Naive thymus-derived CD4-positive, alpha-beta T cell (primary cell): Measurements from ENCODE around the gene CNNM3. TPM values are rescaled to one million over a fixed set of nuclear protein-coding genes. Genes with fewer than 3 reads are reported as not detected.

Experiments
- ATAC-seq: fragments of 150-1000 bp; cut with Tn5 transposase; 2 replicates; pipeline ENCODE4 v1.10.0; 2021; ENCODE audit warnings: mild to moderate bottlenecking, moderate library complexity
- CTCF ChIA-PET: fragments of 350-600 bp; sonication (Branson Sonifier 250); formaldehyde crosslinking; loops from one replicate; lab custom pipeline; 2021; ENCODE audit warnings: antibody characterized with exemption; lab: Charles Lee
- POLR2A ChIA-PET: fragments of 350-600 bp; sonication (Branson Sonifier 250); formaldehyde crosslinking; loops from one replicate; lab custom pipeline; 2021; ENCODE audit warnings: antibody characterized with exemption, inconsistent platforms; lab: Charles Lee
- DNase-seq, 9 donors: peaks; one replicate each; pipeline versions ENCODE4 v3.0.0 to v3.0.0-alpha.2; 2020 to 2022; ENCODE audit warnings: mixed read lengths in 1 of 9
- H3K27ac ChIP-seq: one replicate; pipeline ENCODE4 v1.7.0; 2013; ENCODE audit warnings: mild to moderate bottlenecking, low read depth, low read length, moderate library complexity
- H3K27me3 ChIP-seq, 2 donors: one replicate each; pipeline ENCODE4 v1.7.0; 2013; ENCODE audit warnings: low read length in 2 of 2, mild to moderate bottlenecking in 2 of 2, moderate library complexity in 2 of 2; ENCODE audit not compliant: control insufficient read depth in 2 of 2, insufficient read depth in 2 of 2
- H3K36me3 ChIP-seq, 3 experiments: 1 replicate in 2 of 3; 2 replicates in 1 of 3; pipeline ENCODE4 v1.7.0; 2013; ENCODE audit warnings: low read length in 3 of 3, mild to moderate bottlenecking in 3 of 3, moderate library complexity in 1 of 3; ENCODE audit not compliant: insufficient read depth in 3 of 3, control insufficient read depth in 2 of 3
- H3K4me1 ChIP-seq, 2 donors: one replicate each; pipeline ENCODE4 v1.7.0; 2013; ENCODE audit warnings: low read length in 2 of 2, mild to moderate bottlenecking in 2 of 2, moderate library complexity in 1 of 2; ENCODE audit not compliant: control insufficient read depth in 2 of 2, insufficient read depth in 2 of 2
- H3K4me3 ChIP-seq: 2 replicates; pipeline ENCODE4 v1.7.0; 2013; ENCODE audit warnings: mild to moderate bottlenecking, low read length
- H3K9me3 ChIP-seq, 3 experiments: 1 replicate in 2 of 3; 2 replicates in 1 of 3; pipeline ENCODE4 v1.7.0; 2013; ENCODE audit warnings: low read length in 3 of 3; ENCODE audit not compliant: control insufficient read depth in 2 of 3
- H3K27ac Mint-ChIP-seq, 9 donors: one replicate each; pipeline ENCODE4 v1.8.0; 2020 to 2022; ENCODE audit warnings: mixed read lengths in 9 of 9, mild to moderate bottlenecking in 8 of 9, moderate library complexity in 5 of 9, inconsistent platforms in 2 of 9
- H3K27me3 Mint-ChIP-seq, 5 donors: one replicate each; pipeline ENCODE4 v1.8.0; 2021 to 2022; ENCODE audit warnings: mixed read lengths in 5 of 5, mild to moderate bottlenecking in 1 of 5
- H3K36me3 Mint-ChIP-seq, 5 donors: one replicate each; pipeline ENCODE4 v1.8.0; 2020 to 2022; ENCODE audit warnings: mixed read lengths in 5 of 5, mild to moderate bottlenecking in 3 of 5, inconsistent platforms in 1 of 5
- H3K4me1 Mint-ChIP-seq, 7 donors: one replicate each; pipeline ENCODE4 v1.8.0; 2020 to 2022; ENCODE audit warnings: mixed read lengths in 7 of 7, mild to moderate bottlenecking in 3 of 7, inconsistent platforms in 1 of 7
- H3K4me3 Mint-ChIP-seq, 10 donors: one replicate each; pipeline ENCODE4 v1.8.0; 2020 to 2022; ENCODE audit warnings: mild to moderate bottlenecking in 10 of 10, mixed read lengths in 10 of 10, moderate library complexity in 6 of 10, inconsistent platforms in 2 of 10
- H3K9me3 Mint-ChIP-seq, 11 donors: one replicate each; pipeline ENCODE4 v1.8.0; 2020 to 2022; ENCODE audit warnings: mixed read lengths in 11 of 11, mild to moderate bottlenecking in 4 of 11, inconsistent platforms in 1 of 11, moderate library complexity in 1 of 11
- intact Hi-C, 2 donors: fragments of 100-400 bp; cut with micrococcal nuclease; formaldehyde crosslinking; loops; one replicate each; pipeline ENCODE4 v1.15.1; 2023
- polyA plus RNA-seq, 2 donors: library from polyadenylated mRNA; unstranded; fragments of 300-500 nt; fragmentation: Illumina TruSeq; gene quantifications; one replicate each; pipeline ENCODE4 v1.2.3, GENCODE V29; 2021
- total RNA-seq, 6 experiments: library from RNA in 5 of 6; stranded (reverse) in 5 of 6; gene quantifications; 1 replicate in 5 of 6; 2 replicates in 1 of 6; pipeline ENCODE4 v1.2.3 and lab custom pipeline; 2021 to 2026

Gene CNNM3
- total and polyA plus RNA-seq, 7 experiments from 2014 or later, result 4.0 to 51.5 (median 37.7) TPM

GRCh38 chr2:96832754-96833507 is 16.9 kb downstream of the CNNM3 start:
- no peaks in the 10 kb centered on the region for H3K27me3 ChIP-seq
- ChIA-PET CTCF (interaction anchor here (0.6 kb wide), 1 partner anchor 137 kb away, joined by 3 read pairs; no protein-coding TSS in a partner anchor), POLR2A (interaction anchor here (0.5 to 0.6 kb wide), 2 partner anchors 10 to 426 kb away, joined by 3 to 4 read pairs; no protein-coding TSS in a partner anchor)
- H3K27ac ChIP-seq, result no peak overlapping the region
- no peak overlapping the region for H3K4me3 Mint-ChIP-seq
- no peaks in the 10 kb centered on the region for H3K27me3 Mint-ChIP-seq
- no peaks in the 10 kb centered on the region for H3K4me1 ChIP-seq
- no peak overlapping the region for H3K4me3 ChIP-seq
- H3K9me3 ChIP-seq, result no peaks in the 10 kb centered on the region
- H3K9me3 Mint-ChIP-seq, result no peaks in the 10 kb centered on the region
- H3K4me1 Mint-ChIP-seq, result peaks cover 0 to 3% (median under 1%) of the 10 kb centered on the region in 7 donors
- H3K27ac Mint-ChIP-seq, result peak overlapping the region in 4 of 9 donors; percentile 25 to 62 (median 42)
- DNase-seq (no peak), ATAC-seq (no peak)
- intact Hi-C loops, result no loop called here
- peaks cover 12 to 37% (median 12%) of the 10 kb centered on the region in 5 donors for H3K36me3 Mint-ChIP-seq
- H3K36me3 ChIP-seq, result peaks cover 8 to 62% (median 17%) of the 10 kb centered on the region in 3 experiments

- peaks cover 0 to 19% (median 4%) of the 10 kb centered on the region in 5 donors for H3K36me3 Mint-ChIP-seq
- no peak overlapping the region for H3K4me3 Mint-ChIP-seq
- H3K36me3 ChIP-seq, result peaks cover 0 to 35% (median 5%) of the 10 kb centered on the region in 3 experiments
- ChIA-PET POLR2A (no interaction called here), CTCF (interaction anchor here (0.9 kb wide), 1 partner anchor 31 kb away, joined by 3 read pairs; no protein-coding TSS in a partner anchor)
- H3K4me1 Mint-ChIP-seq, result peaks cover 0 to 20% (median 13%) of the 10 kb centered on the region in 7 donors
- H3K27ac Mint-ChIP-seq, result no peak overlapping the region
- no peaks in the 10 kb centered on the region for H3K9me3 Mint-ChIP-seq
- peaks cover 12 to 16% of the 10 kb centered on the region in 2 donors for H3K4me1 ChIP-seq
- H3K27ac ChIP-seq, result no peak overlapping the region
- DNase-seq (no peak), ATAC-seq (no peak)
- H3K4me3 ChIP-seq, result no peak overlapping the region
- intact Hi-C loops, result no loop called here
- H3K9me3 ChIP-seq, result no peaks in the 10 kb centered on the region
- H3K27me3 Mint-ChIP-seq, result no peaks in the 10 kb centered on the region
- no peaks in the 10 kb centered on the region for H3K27me3 ChIP-seq
Measured at GRCh38 chr2:96835830-96836229, 19.8 kb downstream of the CNNM3 start.

- Mint-ChIP-seq H3K36me3 (peaks cover 0 to 9% (median 0%) of the 10 kb centered on the region in 5 donors), H3K4me3 (no peak overlapping the region), H3K27me3 (no peaks in the 10 kb centered on the region), H3K27ac (peak overlapping the region in 3 of 9 donors; percentile 10 to 56 (median 28)), H3K9me3 (peaks cover 0 to 2% (median 0%) of the 10 kb centered on the region in 11 donors), H3K4me1 (peaks cover 0 to 23% (median 13%) of the 10 kb centered on the region in 7 donors)
- no peak for DNase-seq
- Histone ChIP-seq H3K36me3 (peaks cover 0 to 18% (median 0%) of the 10 kb centered on the region in 3 experiments), H3K4me3 (no peak overlapping the region), H3K27me3 (no peaks in the 10 kb centered on the region), H3K27ac (no peak overlapping the region), H3K4me1 (peaks cover 12 to 16% of the 10 kb centered on the region in 2 donors), H3K9me3 (no peaks in the 10 kb centered on the region)
- POLR2A ChIA-PET, result interaction anchor here (0.6 to 4.4 kb wide), 4 partner anchors 15 to 87 kb away, joined by 3 to 48 read pairs (median 5); partner anchors contain the start of genes ANKRD39 and CNNM3
- CTCF ChIA-PET, result no interaction called here
- ATAC-seq, result no peak
- intact Hi-C loops, result no loop called here
Measured at GRCh38 chr2:96837575-96837974, 21.5 kb downstream of the CNNM3 start.

- H3K9me3 Mint-ChIP-seq, result peaks cover 0 to 2% (median 0%) of the 10 kb centered on the region in 11 donors
- Histone ChIP-seq H3K4me1 (peaks cover 12 to 16% of the 10 kb centered on the region in 2 donors), H3K27me3 (no peaks in the 10 kb centered on the region), H3K27ac (peak overlapping the region; percentile 53), H3K9me3 (no peaks in the 10 kb centered on the region), H3K36me3 (peaks cover 0 to 7% (median 0%) of the 10 kb centered on the region in 3 experiments), H3K4me3 (peak overlapping the region; percentile 56)
- H3K27ac Mint-ChIP-seq, result peak overlapping the region; percentile 34 to 92 (median 83)
- peaks cover 0 to 9% (median 0%) of the 10 kb centered on the region in 5 donors for H3K36me3 Mint-ChIP-seq
- H3K27me3 Mint-ChIP-seq, result no peaks in the 10 kb centered on the region
- ChIA-PET POLR2A (interaction anchor here (1.3 to 4.4 kb wide), 5 partner anchors 19 to 86 kb away, joined by 5 to 48 read pairs (median 10); partner anchors contain the start of genes ANKRD39 and CNNM3), CTCF (interaction anchor here (1.2 to 1.6 kb wide), 2 partner anchors 19 to 22 kb away, joined by 3 to 5 read pairs; partner anchors contain the start of genes ANKRD39 and CNNM3)
- intact Hi-C loops, result loop anchor here (1.0 to 2.0 kb wide), 3 partner anchors 20 to 22 kb away; partner anchors contain the start of genes CNNM3 (in 2 of the 2) and ANKRD39 (in 1 of the 2)
- peak overlapping the region; percentile 48 to 84 (median 73) for H3K4me3 Mint-ChIP-seq
- no peak for DNase-seq
- H3K4me1 Mint-ChIP-seq, result peaks cover 0 to 29% (median 18%) of the 10 kb centered on the region in 7 donors
- no peak for ATAC-seq
Measured at GRCh38 chr2:96838345-96839292, 22.6 kb downstream of the CNNM3 start.

GRCh38 chr2:96839293-96839874 is 23.3 kb downstream of the CNNM3 start:
- POLR2A ChIA-PET, result interaction anchor here (0.6 to 4.4 kb wide), 10 partner anchors 9 to 113 kb away, joined by 3 to 48 read pairs (median 4); partner anchors contain the start of genes ANKRD39 and CNNM3
- intact Hi-C loops, result loop anchor here (1.0 to 2.0 kb wide), 3 partner anchors 19 to 23 kb away; partner anchors contain the start of genes CNNM3 (in 2 of the 2) and ANKRD39 (in 1 of the 2)
- H3K4me3 ChIP-seq, result peak overlapping the region; percentile 56

More at GRCh38 chr2:96839293-96839874, 23.3 kb downstream of the CNNM3 start:
- ATAC-seq (peak; percentile 98), DNase-seq (peak; percentile 69 to 84 (median 80))
- peaks cover 0 to 3% (median 0%) of the 10 kb centered on the region in 11 donors for H3K9me3 Mint-ChIP-seq
- peaks cover 0 to 9% (median 0%) of the 10 kb centered on the region in 5 donors for H3K36me3 Mint-ChIP-seq
- H3K4me1 Mint-ChIP-seq, result peaks cover 0 to 30% (median 18%) of the 10 kb centered on the region in 7 donors
- Histone ChIP-seq H3K4me1 (peaks cover 12 to 16% of the 10 kb centered on the region in 2 donors), H3K27me3 (no peaks in the 10 kb centered on the region), H3K9me3 (no peaks in the 10 kb centered on the region), H3K27ac (peak overlapping the region; percentile 53), H3K36me3 (peaks cover 0 to 4% (median 0%) of the 10 kb centered on the region in 3 experiments)
- no peaks in the 10 kb centered on the region for H3K27me3 Mint-ChIP-seq
- peak overlapping the region; percentile 48 to 84 (median 73) for H3K4me3 Mint-ChIP-seq
- peak overlapping the region; percentile 34 to 92 (median 83) for H3K27ac Mint-ChIP-seq
- CTCF ChIA-PET, result interaction anchor here (1.2 to 1.6 kb wide), 2 partner anchors 18 to 23 kb away, joined by 3 to 5 read pairs; partner anchors contain the start of genes ANKRD39 and CNNM3
